SKM-1 treated with dmso at 0.1 percent for 144 hours (cell line): ENCODE results near the gene L2HGDH.
"Not testable (repeated sequence)": the region's sequence is repeated elsewhere in the genome, so short reads cannot be mapped to it uniquely, and the experiment has no call there.

Experiments
- DNase-seq: peaks from one replicate; lab custom pipeline; 2025; ENCODE audit not compliant: unreplicated experiment; lab: John Stamatoyannopoulos, UW

The L2HGDH gene

DNA sequence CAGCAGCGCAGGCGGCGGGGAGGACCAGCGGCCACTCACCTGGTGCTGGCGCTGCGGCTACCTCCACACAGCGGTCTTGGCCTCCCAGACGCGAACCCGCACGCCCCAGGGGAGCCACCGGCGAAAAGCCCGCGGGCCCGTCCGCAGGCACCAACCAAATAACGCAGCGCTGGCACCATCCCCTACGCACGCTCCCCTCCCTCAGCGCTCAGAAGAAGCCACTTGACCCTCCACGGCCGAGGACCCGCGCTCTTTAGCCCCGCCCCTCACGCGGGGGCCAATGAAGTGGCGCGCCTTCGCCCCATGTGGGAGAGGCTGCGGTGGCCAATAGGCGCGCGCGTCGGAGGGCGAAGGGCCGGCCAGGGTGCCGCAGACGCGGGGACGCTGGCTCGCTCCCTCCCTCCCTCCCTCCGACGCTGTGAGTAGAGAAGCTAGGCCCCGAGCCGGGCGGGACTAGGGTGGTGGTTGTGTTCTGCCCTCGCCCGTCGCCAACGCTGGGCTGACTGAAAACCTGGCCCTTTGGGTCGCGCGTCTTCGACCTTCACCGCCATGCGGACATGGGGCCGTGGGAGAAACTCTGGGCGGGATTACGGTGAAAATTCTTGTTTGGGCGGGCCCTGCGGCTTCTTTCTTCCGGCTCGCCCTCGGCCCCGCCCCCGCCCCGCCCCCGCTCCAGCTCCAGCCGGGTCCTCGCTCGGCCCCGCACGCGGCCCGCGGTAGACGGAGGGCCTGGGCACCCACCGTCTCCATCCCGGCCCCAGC, at the start of gene L2HGDH, which contains the start of gene DMAC2L:
Gene L2HGDH, minus strand, starts transcription at position 258 of the 762 bp plus-strand sequence. Its CDS starts 79 bp downstream, at position 179.
Gene DMAC2L, plus strand, starts transcription at position 353 of the 762 bp plus-strand sequence. CDS start 9,164 bp downstream, outside the sequence.
- peak; percentile 76 for DNase-seq

- no peak for DNase-seq
Observed at GRCh38 chr14:50360851-50361250, 48.8 kb upstream of the L2HGDH start.

- no peak for DNase-seq
Observed at GRCh38 chr14:50360093-50360492, 48.1 kb upstream of the L2HGDH start.

- DNase-seq: no peak
Observed at GRCh38 chr14:50359631-50360030, 47.6 kb upstream of the L2HGDH start.

DNA sequence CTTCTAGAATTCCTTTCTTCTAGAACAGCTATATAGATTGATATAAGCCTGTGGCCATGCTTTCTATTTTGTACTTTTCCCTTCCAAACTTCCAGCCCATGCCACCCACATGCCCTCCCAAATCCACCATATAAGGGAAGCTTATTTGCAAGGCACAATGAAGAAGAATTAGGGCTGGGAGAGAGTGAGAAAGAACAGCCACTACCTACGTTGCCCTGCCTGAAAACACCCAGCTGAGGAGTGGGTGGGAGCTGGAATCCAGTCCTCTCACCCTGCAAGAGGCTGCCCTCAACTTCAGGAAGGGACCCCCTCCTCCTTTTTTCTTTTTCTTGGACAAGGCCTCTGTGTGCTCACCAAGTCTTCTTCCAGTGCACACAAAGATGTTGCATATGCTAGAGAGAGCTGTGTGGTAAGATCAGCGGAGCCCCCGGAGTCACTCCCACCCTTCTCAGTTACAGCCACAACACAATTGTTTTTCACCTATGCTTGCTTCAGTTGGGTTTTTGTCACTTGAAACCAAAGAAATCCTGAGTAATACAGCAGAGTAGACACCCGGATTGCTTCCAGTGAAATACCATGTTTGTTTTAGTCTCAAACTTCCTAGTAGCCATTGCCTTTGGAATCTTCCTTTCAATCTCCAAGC, 45.8 kb upstream of the L2HGDH start:
- DNase-seq: no peak

- DNase-seq: no peak
Observed at GRCh38 chr14:50357124-50357523, 45.1 kb upstream of the L2HGDH start.

GRCh38 chr14:50356283-50356682, 44.3 kb upstream of the L2HGDH start:
- DNase-seq: not testable (repeated sequence)

DNA sequence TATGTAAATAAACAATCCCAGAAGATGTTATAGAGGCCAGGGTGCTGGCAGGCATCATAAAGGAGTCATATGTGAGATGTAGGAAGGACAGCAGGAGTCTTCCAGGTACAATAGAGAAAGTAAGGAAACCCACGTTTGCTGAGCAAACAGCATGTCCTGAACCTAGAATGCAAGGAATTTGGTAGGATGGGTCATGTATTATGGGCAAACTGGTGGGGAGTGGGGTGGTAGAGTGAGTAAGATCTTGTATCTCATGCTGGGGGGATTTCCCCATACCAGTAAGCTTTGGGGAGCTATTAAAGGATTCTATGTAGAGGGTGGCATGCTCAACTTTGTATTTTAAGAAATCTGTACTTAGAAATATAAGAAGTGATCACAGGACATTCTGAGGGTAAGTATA, 43.7 kb upstream of the L2HGDH start:
- no peak for DNase-seq

DNA sequence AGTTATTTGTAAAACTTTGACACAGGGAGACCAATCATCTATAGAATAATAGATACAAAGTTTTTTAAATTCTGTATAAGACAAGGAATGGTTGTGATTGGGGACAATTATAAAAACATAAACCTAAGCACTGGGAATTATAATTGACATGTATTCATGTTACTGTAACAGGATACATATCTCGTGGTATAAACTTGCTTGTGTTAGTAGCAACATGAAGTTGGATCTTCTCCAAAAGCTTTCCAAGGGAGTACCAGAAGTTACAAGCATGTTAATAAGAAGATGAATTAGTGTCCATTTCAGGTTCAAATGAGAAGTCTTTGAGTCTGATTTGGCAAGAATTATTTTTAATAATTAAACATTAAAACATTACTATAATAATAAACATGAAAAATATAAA, 42.5 kb upstream of the L2HGDH start:
- DNase-seq: no peak

DNA sequence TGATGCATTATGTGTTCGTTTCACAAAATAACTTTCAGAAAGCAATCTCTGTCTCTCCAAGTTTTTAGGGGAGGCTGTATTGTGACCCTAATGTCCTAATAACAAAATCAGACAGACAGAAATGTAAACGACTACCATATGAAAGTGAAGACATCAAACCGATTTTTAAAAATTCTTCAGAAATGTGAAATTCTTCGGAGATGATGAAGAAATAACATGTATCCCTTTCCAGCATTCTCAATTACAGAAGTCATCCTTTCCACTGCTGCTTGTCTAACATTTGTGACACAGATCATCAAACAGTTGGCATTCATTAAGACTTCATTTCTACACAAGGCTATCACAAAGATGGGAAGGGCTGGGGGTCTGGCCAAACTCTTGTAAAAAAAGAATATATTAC, 41.1 kb upstream of the L2HGDH start:
- DNase-seq: no peak

GRCh38 chr14:50352584-50352983, 40.6 kb upstream of the L2HGDH start:
- no peak for DNase-seq

DNA sequence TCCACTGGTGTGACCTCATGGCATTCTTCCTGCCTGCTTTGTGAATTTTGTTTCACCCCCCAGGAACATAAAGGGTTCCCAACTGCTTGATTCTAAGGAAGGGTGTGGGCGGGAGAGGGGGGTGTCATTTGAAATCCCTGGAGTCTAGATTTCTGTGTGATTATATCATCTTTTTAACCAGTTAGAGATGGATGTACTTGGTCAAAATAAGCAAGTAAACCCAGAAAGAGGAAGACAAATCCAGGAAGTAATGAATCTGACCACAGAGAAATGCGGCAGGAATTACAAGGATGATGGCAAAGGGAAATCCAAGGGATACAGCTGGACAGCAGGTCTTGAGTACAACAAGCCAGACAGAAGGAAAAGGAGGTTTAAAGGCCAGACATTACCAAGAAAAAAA, 38.9 kb upstream of the L2HGDH start:
- DNase-seq: peak; percentile 1

DNA sequence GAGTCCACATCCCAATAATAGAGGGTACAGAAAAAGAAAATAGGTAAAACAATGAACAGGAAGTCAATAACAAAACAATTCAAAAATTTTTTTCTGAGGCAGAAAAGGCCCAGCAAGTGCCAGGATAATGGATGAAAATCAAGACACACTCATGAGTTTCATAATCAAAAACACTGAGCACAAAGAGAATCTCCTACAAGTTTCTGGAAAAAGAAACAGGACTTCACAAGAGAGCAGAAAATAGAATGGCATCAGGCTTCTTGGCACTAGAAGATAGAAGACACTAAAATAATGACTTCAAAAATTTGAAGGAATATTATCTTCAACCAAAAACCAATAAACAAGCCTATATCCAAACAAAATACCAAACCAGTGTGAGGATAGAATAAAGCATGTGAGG, 36.9 kb upstream of the L2HGDH start:
- DNase-seq: no peak

GRCh38 chr14:50347521-50347920, 35.5 kb upstream of the L2HGDH start:
- no peak for DNase-seq

DNA sequence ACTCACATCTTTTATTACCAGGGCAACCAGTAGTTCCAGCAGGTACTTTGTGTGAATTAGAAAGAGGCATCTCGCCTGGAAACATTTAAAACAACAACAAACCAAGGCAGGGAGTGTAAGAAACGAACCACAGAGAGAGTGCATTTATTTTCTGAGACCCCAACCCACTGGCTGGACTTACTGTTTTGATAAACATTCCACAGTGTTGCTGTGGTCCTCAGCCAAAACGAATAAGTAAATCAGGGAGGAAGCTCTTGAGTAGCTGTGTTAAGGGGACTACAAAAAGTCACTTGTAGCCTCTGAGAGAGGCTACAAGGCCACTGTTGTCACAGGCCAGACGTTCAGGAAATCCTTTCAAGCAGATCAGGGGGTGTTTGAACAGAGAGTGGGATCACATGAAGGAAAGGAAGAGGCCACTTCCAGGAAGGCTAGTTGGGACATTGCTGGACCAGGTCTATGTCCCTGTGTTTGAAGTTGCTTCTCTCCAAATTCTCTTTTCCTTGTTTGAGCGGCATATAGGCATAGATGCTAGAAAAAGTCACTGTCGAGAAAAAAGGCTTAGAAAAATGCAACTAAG, 33.9 kb upstream of the L2HGDH start:
- DNase-seq: no peak

- DNase-seq: no peak
Observed at GRCh38 chr14:50344876-50345563, 33.0 kb upstream of the L2HGDH start.

GRCh38 chr14:50344116-50344775, 32.2 kb upstream of the L2HGDH start:
- DNase-seq: no peak

DNA sequence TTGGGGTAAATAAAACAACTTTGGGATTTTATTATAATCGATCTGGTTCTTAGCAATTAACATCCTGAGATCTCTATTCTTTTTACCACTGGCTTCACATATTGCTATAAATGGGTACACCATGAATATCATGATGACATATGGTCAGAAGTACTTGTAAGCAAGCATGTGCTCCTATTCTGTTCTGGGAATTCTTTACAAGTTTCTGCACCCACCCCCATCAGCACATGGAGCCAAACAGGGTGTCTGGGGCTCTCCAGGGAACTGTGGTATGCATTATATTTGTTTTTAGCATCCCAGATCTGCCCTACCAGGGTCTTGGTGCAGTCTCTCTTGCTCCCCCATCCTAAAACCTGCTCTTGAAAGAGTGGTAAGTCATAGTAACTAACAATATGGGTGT, 31.4 kb upstream of the L2HGDH start:
- no peak for DNase-seq

- no peak for DNase-seq
Observed at GRCh38 chr14:50342221-50343078, 30.4 kb upstream of the L2HGDH start.

DNA sequence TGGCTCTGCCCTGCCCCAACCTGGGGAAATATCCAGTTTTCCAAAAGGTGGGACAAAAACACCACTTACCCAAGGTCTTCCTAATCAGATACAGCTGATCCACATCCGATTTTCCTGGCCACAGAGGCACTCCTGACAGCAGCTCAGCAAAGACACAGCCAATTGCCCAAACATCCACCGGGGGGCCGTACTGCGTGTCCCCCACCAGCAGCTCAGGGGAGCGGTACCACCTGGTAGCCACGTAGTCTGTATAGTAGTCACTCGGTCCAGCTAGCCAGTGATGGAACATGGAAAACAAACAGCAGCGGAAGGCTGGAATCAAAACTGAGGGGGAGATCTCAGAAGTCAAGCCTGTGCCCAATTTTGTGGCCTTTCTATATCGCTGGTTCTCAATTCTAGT, 28.9 kb upstream of the L2HGDH start:
- no peak for DNase-seq
